HG03139 (cell line): ENCODE data around the gene CYTH3.

Experiments
- ATAC-seq: cut with Tn5 transposase; IDR thresholded peaks from one replicate; pipeline ENCODE4 v1.9.1; 2021; ENCODE audit not compliant: unreplicated experiment

Gene CYTH3

GRCh38 chr7:6258440-6259182 is 13.8 kb downstream of the CYTH3 start:
- ATAC-seq, result no peak

GRCh38 chr7:6257675-6258074 is 14.7 kb downstream of the CYTH3 start:
- ATAC-seq, result no peak

- peak; percentile 43 for ATAC-seq
These were observed 15.5 kb downstream of the CYTH3 start for GRCh38 chr7:6256677-6257535.

- no peak for ATAC-seq
These were observed 16.3 kb downstream of the CYTH3 start for GRCh38 chr7:6256109-6256483.

DNA sequence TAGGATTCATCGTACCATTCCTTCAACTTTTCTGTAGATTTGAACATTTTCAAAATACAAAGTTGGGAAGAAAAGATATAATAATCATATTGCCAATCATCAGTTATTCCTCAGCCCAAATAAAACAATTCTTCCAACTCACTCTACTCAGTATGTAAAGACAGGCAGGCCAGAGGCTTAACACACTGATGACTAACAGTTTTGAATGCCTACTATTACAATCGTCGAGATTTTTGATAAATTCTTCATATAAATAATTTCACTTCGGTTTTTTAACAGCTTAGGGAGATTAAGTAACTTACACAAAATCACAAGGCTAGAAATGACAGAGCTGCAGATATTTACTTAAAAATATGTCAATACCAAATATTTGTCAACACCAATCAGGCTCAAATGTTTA is 17.6 kb downstream of the CYTH3 start:
- no peak for ATAC-seq

DNA sequence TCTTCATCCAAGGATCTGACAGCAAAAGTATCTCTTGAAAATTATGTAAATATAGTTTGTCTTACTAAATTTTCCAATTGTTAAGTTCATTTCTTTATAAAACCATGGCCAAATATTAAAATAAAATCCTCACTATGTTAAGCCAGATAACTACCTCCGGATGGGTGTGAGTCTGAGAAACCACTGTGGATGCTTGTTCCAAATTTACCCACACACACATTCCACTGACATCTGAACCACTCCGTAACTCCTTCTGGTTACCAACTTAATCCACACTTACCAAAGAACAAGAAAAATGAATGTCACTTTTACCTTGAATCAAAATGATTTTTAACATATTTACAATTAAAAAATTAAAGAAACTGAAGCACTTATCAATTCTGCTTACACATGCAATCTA is 19.7 kb downstream of the CYTH3 start:
- no peak for ATAC-seq

DNA sequence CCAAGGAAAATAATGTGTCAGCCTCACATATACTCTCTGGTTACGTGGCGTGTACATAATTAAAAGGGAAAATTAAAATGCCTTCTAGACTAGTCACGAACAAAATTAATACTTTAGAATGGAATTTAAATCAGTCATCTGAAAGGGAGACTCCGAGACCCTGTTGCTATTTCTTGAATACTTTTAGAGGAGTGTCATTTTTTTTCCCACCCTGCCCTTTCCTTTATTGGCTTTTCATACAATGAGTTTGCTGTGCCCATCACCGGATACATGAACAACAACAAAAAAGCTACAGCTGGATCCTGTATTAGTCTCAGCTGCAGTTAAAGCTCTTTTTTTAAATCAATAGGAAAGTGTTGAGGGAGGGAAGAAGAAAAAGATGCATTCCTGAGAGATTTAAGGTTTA is 20.1 kb downstream of the CYTH3 start:
- no peak for ATAC-seq

GRCh38 chr7:6251653-6252052 is 20.8 kb downstream of the CYTH3 start:
- ATAC-seq, result no peak

DNA sequence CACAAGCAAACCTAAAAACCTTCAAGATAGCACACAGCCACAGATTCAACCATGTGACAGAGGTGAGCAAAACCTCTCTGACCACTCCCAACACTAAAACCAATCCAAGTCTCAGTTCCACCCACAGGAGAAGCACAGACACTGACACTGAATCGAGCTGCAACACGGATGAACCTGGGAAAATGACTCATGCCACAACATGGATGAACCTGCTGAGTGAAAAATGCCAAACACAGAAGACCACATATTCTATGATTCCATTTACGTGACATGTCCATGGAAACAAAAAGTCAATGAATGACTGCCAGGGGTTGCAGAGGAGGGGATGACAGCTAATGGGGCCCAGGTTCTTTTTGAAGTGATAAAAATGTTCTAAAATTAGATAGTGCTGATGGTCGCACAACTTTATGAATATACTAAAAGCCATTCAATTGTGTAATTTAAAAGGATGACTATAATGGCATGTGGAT is 22.0 kb downstream of the CYTH3 start:
- ATAC-seq, result no peak

DNA sequence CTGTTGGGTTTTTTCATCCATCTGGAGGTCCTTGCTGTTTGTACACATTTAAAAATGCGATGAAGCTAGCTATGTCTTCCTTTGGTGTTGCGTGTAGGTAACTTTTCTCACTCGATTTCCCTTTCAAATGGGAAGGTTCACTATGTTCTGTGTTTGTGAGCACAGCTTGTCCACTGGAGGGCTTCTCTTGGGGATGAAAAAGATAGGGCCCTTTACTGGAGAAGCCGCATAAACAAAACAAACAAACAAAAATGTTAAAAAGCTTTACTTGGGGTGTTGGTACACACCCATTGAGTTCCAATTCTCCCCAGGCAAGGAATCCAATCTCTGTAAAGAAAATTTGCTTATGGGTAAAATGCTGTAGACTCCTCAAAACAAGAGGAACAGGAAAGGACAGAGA is 23.4 kb downstream of the CYTH3 start:
- no peak for ATAC-seq

- ATAC-seq, result no peak
These were observed 23.8 kb downstream of the CYTH3 start for GRCh38 chr7:6248581-6248980.

DNA sequence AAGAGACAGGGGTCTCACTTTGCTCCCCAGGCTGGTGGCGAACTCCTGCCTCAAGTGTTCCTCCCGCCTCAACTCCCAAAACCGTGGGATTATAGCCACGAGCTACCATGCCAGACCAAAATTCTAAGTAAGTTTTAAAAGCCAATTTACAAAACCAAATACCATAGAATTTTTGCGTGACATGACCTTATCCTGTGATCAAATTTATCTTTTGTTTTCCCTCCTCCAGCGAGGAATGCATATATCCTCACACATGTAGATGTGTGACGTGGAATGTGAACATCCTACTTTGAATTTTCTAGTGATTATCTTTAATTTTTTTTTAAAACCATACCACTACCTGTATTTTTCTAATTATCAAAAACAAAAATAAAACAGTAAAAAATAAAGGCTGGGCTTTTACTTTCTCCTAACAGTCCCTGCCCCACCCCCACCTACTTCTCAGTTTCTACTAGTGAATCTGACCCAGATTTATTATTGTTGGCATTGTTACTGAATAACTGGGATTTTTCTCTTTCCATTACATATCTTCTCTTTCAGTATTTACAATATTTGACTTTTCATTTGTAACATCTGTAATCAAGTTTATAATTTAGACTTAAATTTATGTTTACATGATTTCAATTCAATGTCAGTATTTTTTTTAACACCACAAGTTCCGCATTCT is 26.0 kb downstream of the CYTH3 start:
- no peak for ATAC-seq

GRCh38 chr7:6244021-6244420 is 28.4 kb downstream of the CYTH3 start:
- no peak for ATAC-seq

- no peak for ATAC-seq
These were observed 29.3 kb downstream of the CYTH3 start for GRCh38 chr7:6243168-6243567.

- no peak for ATAC-seq
These were observed 29.9 kb downstream of the CYTH3 start for GRCh38 chr7:6242561-6242960.

DNA sequence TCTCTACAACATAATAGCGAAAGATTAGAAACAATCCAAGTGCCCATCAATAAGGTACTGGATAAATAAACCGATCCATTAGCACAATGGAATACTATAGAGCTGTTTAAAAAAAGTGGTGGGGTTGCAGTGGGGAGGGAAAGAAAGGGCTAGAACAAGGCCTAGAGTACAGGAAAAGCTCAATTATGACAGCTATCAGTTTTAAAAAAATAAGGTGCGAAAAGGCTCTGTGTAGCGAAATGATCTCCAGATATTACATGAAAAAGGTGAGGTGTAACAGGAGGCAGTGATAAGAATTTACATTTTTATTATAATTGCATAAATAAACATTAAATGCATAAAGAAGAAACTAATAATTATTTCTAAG is 30.8 kb downstream of the CYTH3 start:
- no peak for ATAC-seq

DNA sequence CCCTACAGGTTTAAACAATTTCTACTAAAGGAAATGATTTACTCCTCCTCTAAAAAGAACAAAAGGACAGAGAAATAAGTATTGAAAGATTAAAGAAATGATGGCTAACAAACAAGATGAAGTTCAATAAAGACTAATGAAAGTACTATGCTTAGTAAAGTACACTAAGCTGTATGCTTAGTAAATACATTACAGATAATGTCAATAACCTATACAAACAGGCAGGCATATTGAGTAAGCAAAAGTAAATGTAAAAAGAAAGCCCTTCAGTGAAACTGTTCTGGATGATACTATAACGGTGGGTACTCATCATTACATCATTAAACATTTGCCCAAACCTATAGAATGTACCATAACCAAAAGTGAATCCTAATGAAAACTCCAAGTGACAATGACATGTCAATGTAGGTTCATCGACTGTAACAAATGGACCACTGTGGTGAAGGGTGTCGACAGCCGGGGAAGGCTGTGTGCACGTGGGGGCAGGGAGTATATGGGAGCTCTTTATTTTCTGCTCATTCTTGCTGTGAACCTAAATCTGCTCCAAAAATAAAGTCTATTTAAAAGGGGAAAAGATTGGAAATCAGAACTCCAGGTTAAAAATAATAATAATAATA is 34.0 kb downstream of the CYTH3 start:
- ATAC-seq, result no peak

DNA sequence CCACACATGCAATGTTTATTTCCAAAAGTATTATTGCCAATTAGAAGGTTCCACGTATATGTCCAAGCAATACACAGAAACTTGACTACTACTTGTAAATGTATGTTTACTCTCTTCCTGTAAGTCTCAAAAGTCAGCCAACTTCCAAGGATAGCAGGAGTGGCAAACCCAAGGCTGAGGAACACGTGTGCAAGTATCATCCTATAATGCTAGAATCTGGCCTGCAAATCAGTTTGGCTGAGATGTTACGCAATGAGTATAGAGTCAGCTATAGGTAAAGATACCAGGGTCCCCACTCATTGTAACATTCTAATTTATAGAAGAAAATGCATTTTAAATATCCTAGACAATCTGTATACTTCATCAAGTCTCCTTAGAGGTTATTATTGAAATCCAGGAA is 34.7 kb downstream of the CYTH3 start:
- no peak for ATAC-seq

DNA sequence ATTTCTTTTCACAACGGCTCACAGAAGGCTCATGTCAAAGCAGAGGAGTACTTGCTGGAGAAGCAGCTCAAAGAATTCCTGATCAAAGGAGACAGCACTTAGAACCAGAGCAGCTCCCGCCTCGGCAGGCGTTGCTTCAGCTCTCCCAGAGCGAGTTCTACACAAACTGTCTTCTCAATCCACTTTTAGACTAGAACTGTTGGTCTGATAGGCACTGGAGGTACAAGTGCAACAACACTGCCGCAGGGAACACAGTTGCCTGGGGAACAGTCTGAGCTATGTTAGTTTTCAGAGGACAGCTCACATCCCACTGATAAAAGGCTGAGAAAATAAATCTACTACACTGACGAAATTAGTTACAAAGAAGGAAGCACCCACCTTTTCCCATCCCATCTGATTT is 35.4 kb downstream of the CYTH3 start:
- ATAC-seq, result no peak

GRCh38 chr7:6235029-6235871 is 37.2 kb downstream of the CYTH3 start:
- ATAC-seq, result no peak

- no peak for ATAC-seq
These were observed 38.0 kb downstream of the CYTH3 start for GRCh38 chr7:6234384-6234783.
